Measurements from ENCODE around the gene SELE.

DNA sequence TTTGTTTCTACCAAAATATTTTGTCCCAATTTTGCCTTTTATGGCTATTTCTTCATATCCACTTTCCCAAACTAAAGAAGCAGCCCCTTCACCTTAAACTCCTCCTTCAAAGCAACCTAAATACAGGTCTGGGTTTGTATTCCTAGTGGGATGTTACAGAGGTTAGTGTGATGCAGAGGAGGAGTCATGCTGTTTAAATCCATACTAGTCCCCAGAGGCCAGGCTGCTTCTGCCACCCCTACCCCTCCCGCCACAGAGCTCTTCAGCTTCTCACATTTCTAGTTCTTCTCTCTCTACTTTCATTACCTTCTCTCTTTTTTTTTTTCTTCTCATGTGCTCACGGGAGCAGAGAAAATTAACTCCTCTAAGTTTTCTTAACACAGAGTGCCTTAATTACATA, 51.8 kb downstream of the SELE start:
- no peak for TF ChIP-seq EZH2 (IDR thresholded peaks at IDR 0.05; ENCODE audit: borderline replicate concordance, insufficient read depth, low read length, poor library complexity, severe bottlenecking)
- TF ChIP-seq, protein P1, sequence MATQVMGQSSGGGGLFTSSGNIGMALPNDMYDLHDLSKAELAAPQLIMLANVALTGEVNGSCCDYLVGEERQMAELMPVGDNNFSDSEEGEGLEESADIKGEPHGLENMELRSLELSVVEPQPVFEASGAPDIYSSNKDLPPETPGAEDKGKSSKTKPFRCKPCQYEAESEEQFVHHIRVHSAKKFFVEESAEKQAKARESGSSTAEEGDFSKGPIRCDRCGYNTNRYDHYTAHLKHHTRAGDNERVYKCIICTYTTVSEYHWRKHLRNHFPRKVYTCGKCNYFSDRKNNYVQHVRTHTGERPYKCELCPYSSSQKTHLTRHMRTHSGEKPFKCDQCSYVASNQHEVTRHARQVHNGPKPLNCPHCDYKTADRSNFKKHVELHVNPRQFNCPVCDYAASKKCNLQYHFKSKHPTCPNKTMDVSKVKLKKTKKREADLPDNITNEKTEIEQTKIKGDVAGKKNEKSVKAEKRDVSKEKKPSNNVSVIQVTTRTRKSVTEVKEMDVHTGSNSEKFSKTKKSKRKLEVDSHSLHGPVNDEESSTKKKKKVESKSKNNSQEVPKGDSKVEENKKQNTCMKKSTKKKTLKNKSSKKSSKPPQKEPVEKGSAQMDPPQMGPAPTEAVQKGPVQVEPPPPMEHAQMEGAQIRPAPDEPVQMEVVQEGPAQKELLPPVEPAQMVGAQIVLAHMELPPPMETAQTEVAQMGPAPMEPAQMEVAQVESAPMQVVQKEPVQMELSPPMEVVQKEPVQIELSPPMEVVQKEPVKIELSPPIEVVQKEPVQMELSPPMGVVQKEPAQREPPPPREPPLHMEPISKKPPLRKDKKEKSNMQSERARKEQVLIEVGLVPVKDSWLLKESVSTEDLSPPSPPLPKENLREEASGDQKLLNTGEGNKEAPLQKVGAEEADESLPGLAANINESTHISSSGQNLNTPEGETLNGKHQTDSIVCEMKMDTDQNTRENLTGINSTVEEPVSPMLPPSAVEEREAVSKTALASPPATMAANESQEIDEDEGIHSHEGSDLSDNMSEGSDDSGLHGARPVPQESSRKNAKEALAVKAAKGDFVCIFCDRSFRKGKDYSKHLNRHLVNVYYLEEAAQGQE (IDR thresholded peaks at IDR 0.05; ENCODE audit: borderline replicate concordance): no peak
- TF ChIP-seq CTCF (IDR thresholded peaks at IDR 0.05; ENCODE audit: poor library complexity, severe bottlenecking): no peak
- TF ChIP-seq POLR2AphosphoS5 (IDR thresholded peaks at IDR 0.05): no peak
- TF ChIP-seq TAF1 (IDR thresholded peaks at IDR 0.05; ENCODE audit: low read depth): no peak
